ENCODE results near the gene CATSPERE. TPM values are rescaled to one million over a fixed set of nuclear protein-coding genes. Genes with fewer than 3 reads are reported as not detected.
A peak's percentile ranks its signal among the peaks of the same experiment; 100 is the strongest.

CATSPERE gene
- total RNA-seq, 1 donor from 2014 or later: 1.1 TPM

- peaks cover 8% of the 10 kb centered on the region for H3K36me3 Mint-ChIP-seq (ENCODE audit: low read depth, unreplicated experiment)
- peaks cover 1% of the 10 kb centered on the region for H3K27me3 Mint-ChIP-seq (ENCODE audit: unreplicated experiment)
- H3K4me1 Mint-ChIP-seq (ENCODE audit: unreplicated experiment): no peaks in the 10 kb centered on the region
- H3K4me3 Mint-ChIP-seq (ENCODE audit: unreplicated experiment): no peak overlapping the region
- no peaks in the 10 kb centered on the region for H3K9me3 Mint-ChIP-seq (ENCODE audit: unreplicated experiment)
- H3K27ac Mint-ChIP-seq (ENCODE audit: unreplicated experiment): no peak overlapping the region
- DNase-seq (ENCODE audit: low spot score): no peak
- no peak for TF ChIP-seq CTCF (IDR thresholded peaks at IDR 0.05; ENCODE audit: unreplicated experiment)
These were observed 181.5 kb downstream of the CATSPERE start for GRCh38 chr1:244642526-244642925.

- Mint-ChIP-seq H3K27ac (ENCODE audit: unreplicated experiment) (no peak overlapping the region), H3K4me3 (ENCODE audit: unreplicated experiment) (no peak overlapping the region), H3K36me3 (ENCODE audit: low read depth, unreplicated experiment) (peaks cover 8% of the 10 kb centered on the region), H3K27me3 (ENCODE audit: unreplicated experiment) (peaks cover 1% of the 10 kb centered on the region), H3K9me3 (ENCODE audit: unreplicated experiment) (no peaks in the 10 kb centered on the region), H3K4me1 (ENCODE audit: unreplicated experiment) (no peaks in the 10 kb centered on the region)
- no peak for TF ChIP-seq CTCF (IDR thresholded peaks at IDR 0.05; ENCODE audit: unreplicated experiment)
- DNase-seq (ENCODE audit: low spot score): no peak
These were observed 181.9 kb downstream of the CATSPERE start for GRCh38 chr1:244642988-244643387.

DNA sequence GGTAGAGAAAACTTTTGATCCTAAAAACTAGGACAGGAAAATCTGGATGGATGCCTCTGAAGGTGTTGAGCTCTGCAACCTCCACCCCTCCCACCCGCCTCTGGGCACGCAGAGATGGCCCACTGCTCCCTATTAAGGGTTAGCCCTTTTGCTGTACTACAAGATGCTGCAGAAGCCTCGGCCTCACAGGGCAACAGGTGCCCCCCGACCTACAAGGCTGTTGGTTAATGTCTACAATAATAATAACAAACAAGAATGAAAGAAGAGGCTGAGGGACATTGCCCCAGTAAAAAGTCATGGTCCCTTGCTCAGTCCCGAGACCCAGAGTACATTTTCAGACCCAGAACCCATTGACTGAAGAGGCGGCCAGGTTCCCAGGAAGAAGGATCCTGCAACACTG lies 184.3 kb downstream of the CATSPERE start:
- Mint-ChIP-seq H3K27ac (ENCODE audit: unreplicated experiment) (no peak overlapping the region), H3K4me1 (ENCODE audit: unreplicated experiment) (peaks cover 2% of the 10 kb centered on the region), H3K27me3 (ENCODE audit: unreplicated experiment) (peaks cover 3% of the 10 kb centered on the region), H3K4me3 (ENCODE audit: unreplicated experiment) (no peak overlapping the region), H3K36me3 (ENCODE audit: low read depth, unreplicated experiment) (peaks cover 8% of the 10 kb centered on the region), H3K9me3 (ENCODE audit: unreplicated experiment) (no peaks in the 10 kb centered on the region)
- TF ChIP-seq CTCF (IDR thresholded peaks at IDR 0.05; ENCODE audit: unreplicated experiment): no peak
- no peak for DNase-seq (ENCODE audit: low spot score)

DNA sequence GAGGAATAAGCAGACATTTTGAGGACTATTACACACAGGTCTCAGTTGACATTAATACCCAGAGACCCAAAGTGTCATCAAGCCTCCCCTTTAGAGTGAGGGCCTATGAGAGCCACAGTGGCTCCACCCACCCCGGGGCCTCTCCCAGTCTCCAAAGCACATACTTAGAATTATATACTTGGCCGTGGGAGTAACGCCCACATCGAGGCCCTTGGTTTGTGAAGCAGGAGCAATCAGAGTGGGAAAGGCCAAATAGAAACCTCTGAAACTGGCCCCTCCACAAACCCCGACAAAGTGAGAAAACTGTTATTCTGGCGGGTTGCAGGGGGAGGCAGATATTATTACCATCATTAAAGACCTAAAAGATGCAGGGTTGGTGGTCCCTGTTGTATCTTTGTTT lies 184.8 kb downstream of the CATSPERE start:
- Mint-ChIP-seq H3K36me3 (ENCODE audit: low read depth, unreplicated experiment) (peaks cover 8% of the 10 kb centered on the region), H3K4me1 (ENCODE audit: unreplicated experiment) (peaks cover 2% of the 10 kb centered on the region), H3K27me3 (ENCODE audit: unreplicated experiment) (peaks cover 3% of the 10 kb centered on the region), H3K27ac (ENCODE audit: unreplicated experiment) (no peak overlapping the region), H3K4me3 (ENCODE audit: unreplicated experiment) (no peak overlapping the region), H3K9me3 (ENCODE audit: unreplicated experiment) (no peaks in the 10 kb centered on the region)
- no peak for TF ChIP-seq CTCF (IDR thresholded peaks at IDR 0.05; ENCODE audit: unreplicated experiment)
- no peak for DNase-seq (ENCODE audit: low spot score)

- peak; percentile 11 for DNase-seq (ENCODE audit: low spot score)
- peak overlapping the region; percentile 15 for H3K27ac Mint-ChIP-seq (ENCODE audit: unreplicated experiment)
- H3K4me3 Mint-ChIP-seq (ENCODE audit: unreplicated experiment): no peak overlapping the region
- H3K27me3 Mint-ChIP-seq (ENCODE audit: unreplicated experiment): peaks cover 3% of the 10 kb centered on the region
- H3K9me3 Mint-ChIP-seq (ENCODE audit: unreplicated experiment): no peaks in the 10 kb centered on the region
- H3K36me3 Mint-ChIP-seq (ENCODE audit: low read depth, unreplicated experiment): peaks cover 8% of the 10 kb centered on the region
- peaks cover 10% of the 10 kb centered on the region for H3K4me1 Mint-ChIP-seq (ENCODE audit: unreplicated experiment)
- no peak for TF ChIP-seq CTCF (IDR thresholded peaks at IDR 0.05; ENCODE audit: unreplicated experiment)
These were observed 186.7 kb downstream of the CATSPERE start for GRCh38 chr1:244647819-244648218.

Data from endothelial cell (in vitro differentiated cells).